MV-4-11 (cell line): ENCODE data around the gene CCDC177.

Experiments used
- DNase-seq: peaks from one replicate; lab custom pipeline; 2025; lab: John Stamatoyannopoulos, UW

The CCDC177 gene

GRCh38 chr14:69574263-69574953 is at the start of gene CCDC177:
TSS of gene CCDC177 (minus strand) at chr14:69574871. CDS start at chr14:69573622, 1,249 bp downstream.
- DNase-seq = no peak

- DNase-seq = peak; percentile 30
Observed at GRCh38 chr14:69624136-69624535, 49.5 kb upstream of the CCDC177 start.

DNA sequence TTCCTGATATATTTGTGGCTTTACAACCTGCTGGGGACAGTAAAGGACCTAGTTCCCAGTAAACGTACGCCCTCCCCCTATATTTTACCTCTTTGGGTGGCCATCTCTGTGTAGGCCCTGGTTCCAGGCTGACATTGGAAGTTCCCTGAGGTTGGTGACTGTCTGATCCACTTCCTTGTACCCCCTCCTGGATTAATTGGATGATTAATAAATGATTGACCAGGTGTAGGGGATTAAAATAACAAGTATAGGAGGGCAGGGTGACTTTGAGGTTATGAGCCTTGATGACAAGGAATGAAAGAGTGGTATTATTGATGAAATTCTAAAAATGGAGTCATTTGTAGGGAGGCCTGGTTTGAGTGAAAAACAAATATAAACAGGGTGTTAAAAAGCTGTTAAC is 46.3 kb upstream of the CCDC177 start:
- no peak for DNase-seq

- peak; percentile 56 for DNase-seq
Observed at GRCh38 chr14:69620211-69620611, 45.5 kb upstream of the CCDC177 start.

DNA sequence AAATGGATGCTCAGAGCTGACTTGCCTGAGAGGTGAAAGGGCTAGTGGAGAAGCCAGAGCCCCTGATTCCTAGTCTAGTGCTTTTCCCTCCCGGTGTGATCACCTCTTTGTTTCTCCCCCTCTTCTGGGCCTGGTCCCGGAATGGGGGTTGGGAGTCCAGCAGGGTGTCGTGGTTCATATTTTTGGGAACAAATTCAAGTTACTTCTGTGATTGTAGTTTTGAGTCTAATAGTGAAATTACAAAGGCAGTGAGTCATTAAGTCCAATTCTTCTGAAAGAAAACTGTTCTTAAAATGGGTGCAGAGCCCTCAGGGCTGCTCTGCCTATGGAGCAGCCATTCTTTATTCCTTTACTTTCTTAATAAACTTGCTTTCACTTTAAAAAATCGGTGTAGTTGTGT is 44.3 kb upstream of the CCDC177 start:
- DNase-seq = no peak

- no peak for DNase-seq
Observed at GRCh38 chr14:69617796-69618195, 43.1 kb upstream of the CCDC177 start.

- no peak for DNase-seq
Observed at GRCh38 chr14:69616408-69616773, 41.7 kb upstream of the CCDC177 start.

DNA sequence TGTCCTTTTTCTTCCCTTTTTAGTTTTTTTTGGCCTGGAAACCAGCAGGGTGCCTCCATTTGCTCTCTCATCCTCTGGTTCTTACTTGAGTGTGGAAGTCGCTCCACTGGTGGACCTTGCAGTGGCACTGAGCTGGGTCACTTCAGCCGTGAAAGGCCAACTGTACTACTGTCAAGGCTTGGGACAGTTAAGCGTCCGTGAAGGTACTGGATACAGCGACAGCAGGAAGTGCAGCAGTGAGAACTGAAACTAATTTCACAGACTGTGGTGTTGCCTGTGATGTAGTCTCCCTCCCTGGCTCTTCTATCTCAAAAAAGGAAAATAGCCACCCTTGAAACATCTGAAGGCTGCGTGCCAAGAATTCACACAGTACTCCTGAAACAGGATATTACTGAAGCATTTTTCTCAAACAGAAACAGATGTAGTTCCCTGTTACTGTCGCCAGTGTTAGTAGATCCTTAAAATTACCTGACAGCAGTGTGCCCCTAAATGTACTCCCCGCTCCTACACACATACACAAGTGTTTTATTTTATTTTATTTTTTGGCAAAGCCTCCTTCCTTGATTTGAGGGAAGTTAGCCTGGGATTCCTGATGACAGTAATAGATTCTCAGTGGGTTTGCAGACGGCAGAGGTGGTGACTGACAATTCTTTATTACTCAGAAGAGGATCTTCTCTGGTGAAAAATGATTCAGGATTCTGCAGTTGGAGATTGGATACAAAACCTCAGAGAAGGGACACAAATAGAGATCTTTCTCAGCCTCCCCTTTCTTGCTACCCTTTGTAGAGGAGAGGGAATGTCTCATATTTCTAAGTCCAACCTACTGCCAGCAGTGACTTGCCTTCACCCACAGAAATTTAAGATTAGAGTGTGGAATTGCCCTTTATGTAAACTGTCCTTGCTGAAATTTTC is 41.1 kb upstream of the CCDC177 start:
- DNase-seq = peak; percentile 97

DNA sequence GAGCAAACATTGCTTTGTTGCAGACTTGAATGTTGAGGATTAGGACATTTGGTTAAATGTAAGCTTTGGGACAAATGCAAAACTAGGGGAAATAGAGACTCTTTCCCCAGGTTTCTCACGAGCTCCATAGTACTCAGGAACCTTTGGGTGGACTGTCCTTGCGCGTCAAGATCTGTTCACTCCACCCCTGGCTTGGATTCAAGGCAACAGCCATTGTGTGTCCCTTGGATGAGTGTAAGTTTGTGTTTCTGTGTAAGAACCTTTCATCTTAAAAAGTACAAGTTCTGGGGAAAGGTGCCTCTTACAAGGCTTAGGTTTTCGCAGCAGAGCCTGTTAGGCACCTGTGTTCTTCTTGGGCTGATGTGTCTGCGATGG is 40.4 kb upstream of the CCDC177 start:
- no peak for DNase-seq

- DNase-seq = peak; percentile 95
Observed at GRCh38 chr14:69614592-69614991, 39.9 kb upstream of the CCDC177 start.

DNA sequence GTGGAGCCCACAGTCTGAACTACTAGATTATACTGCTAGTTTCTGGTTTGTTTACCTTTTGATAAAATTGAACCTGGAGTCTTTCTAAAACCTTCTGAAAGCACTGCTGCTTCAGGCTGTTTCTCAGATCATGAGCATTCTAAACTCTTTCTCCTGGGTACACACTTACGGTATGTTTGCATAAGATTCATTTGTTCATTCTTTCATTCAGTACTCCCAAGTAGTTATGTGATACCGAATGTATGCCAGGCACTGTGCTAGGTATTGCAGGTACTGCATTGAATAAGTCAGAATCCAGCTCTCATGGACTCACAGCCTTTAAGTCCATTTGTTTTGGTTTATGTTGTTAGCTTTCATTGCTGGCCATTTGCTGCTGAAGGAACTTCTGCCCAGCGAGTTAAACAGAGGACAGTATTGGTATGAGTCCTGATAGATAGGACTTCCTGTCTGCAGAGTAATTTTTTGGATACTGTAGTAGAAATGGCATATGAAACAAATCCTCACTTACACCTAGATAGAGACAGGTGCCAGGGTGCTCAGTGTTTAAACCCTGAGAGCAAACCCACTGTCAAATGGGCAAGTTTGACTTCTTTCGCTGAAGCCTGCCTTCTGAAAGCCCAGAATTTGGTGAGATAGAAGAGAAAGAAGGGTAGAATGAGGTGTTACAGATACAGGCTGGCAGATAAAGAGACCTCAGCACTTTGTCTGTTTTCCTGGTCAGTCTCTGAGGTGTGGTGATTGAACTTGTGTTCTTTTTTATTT is 38.8 kb upstream of the CCDC177 start:
- DNase-seq = no peak

DNA sequence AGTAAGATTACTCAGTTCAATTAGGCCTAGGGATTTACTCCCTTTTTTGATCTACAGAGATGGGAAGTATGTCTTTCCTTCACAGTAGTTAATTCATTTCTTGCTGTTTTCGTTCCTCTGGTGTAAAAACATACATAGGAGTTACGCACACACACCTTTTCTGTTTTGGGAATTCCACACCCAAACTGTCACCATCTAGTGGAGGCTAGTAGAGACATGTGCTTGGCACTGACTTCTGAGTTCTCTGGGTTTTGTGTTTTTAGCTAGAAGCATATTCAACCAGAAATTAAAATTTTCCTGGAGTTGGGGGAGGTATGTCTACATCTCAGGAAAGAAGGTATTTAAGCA is 38.1 kb upstream of the CCDC177 start:
- DNase-seq = no peak

- DNase-seq = peak; percentile 37
Observed at GRCh38 chr14:69612014-69612782, 37.5 kb upstream of the CCDC177 start.

- DNase-seq = peak; percentile 80
Observed at GRCh38 chr14:69611172-69612013, 36.7 kb upstream of the CCDC177 start, which contains the start of gene SUSD6. TSS of gene SUSD6 (plus strand) at chr14:69611596. CDS start at chr14:69658593, 46,997 bp downstream.

GRCh38 chr14:69610874-69611171 is 36.2 kb upstream of the CCDC177 start:
- no peak for DNase-seq

DNA sequence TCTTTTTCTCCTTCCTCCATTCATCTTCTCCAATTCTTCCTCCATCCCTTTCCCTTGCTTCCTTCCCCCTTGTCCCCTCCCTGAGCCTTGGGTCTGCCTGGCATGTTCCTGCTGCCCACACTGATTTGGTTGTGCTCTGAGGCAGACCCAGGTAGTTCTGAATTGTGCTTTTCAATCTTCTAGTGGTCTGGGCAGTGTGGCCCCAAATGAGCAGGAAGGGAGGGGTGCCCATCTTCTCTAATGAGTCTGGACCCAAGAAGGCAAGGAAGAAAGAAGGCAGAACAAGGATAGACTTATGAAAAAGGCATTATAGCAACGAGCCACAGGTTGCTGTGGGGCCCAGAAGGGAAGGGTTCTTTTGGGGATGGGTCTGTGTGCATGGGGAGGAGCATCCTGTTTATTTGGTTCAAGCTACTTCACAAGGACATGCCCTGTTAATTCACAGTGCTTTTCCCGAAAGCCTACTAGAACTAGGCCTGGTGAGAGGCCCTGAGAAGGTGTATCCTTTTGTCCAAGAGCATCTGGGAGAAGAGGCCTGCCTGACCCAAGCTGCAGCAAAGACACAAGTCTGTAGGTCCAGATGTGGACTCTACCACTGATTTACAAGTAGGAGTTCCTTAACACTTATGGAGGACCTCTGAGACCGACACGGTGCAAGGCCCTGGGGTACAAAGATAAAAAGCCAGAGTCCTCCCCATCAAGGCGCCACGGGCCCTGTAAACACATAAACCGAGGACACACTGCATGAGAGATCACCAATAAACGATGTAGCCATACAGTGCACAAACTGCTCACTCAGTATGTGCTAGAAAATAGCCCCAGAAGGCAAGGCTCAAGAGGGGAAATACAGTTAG is 35.6 kb upstream of the CCDC177 start:
- DNase-seq = no peak

DNA sequence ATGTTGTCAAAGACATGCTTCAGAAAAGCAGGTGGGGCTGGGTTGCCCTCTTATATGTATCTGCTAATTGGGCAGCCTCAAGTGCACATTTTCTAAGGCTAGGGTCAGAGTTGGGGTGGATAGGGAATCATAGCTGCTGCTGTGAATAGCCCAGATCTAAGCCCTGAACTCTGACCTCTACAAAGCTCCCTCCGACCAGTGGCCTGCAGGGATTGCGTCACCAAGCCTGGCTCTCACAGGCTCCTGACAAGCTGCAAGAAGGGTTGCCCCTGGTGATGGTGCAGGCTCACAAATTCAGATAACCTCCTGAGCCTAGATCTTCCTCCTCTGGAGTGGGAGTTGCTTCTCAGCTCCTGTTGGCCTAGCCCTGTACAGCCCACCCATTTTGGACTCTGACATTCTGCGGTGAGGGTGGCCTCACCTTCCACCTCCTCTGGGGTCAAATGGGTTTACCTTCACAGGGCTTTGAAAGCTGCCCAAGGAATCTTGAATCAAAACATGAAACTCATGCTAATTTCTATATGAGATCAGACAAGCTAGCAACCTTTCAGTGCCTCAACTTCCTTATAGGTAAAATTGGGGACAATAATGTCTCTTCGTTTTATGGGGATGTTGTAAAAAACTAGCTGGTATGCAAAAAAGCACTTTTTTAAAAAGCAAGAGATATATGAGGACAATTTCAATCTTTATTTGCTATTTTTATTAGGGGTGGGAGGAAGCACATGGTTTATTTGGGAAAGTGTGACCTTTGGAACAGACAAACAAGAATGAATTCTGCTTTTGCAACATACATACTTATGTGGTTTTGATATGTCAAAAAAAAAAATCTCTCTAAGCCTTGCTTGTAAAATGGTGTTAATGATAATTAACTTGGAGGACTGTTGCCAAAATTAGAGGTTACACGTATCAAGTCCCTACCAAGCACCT is 31.9 kb upstream of the CCDC177 start:
- peak; percentile 62 for DNase-seq

DNA sequence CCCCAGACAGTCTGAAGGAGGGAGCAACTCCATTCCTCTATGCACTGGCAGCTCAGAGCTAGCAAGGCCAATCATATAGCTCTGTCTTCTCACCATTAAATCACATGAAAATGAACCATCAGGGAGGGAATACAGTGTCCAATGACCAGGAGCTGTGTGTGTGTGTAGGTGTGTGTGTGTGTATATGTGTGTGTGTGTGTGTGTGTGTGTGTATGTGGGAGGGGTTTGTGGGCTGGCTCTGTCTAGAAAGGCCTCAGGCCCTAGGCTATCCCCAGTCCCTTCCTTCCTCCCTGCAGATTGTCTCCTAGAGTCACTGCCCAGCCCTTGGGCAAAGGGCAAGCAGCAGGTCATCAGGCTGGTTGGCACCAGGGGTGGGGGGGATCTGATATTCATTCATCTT is 31.1 kb upstream of the CCDC177 start:
- DNase-seq = no peak

DNA sequence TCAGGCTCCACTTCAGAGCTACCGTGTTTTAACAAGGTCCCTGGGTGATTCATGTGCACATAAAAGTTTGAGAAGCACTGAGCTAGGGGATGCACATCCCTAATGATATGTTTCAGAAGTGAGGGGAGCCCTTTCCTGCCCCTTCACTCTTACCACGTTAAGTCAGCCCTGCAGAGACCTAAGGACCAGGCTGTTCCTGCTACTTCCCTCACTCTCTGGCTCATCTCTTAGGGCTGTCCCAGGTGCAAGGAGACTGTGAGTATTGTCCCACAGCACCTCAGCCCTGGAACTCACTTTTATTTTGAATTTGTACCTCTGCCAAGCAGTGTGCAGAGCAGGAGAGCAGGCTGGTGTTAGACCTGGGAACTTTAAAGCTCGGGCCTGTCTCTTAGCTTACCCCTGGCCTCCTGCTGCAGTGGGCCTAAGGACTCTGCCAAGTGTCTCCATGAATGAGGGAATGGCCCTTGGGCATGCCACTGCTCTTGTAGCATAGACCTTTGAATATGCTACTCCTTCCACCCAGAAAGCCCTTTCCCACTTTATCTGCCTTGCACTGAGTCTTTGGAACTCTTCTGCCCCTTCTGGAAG is 25.7 kb upstream of the CCDC177 start:
- no peak for DNase-seq
